GM10248 (cell line): ENCODE measurements around the gene BCL2.

Experiments used
- CTCF ChIA-PET: fragments of 300-600 bp; sonication (Branson Sonifier 250); formaldehyde crosslinking; extraction: SDS; loops from one replicate; lab custom pipeline; 2021; ENCODE audit warnings: antibody characterized with exemption; lab: Yijun Ruan, JAX
- POLR2A ChIA-PET: fragments of 350-650 bp; sonication (Branson Sonifier 250); formaldehyde crosslinking; extraction: SDS; loops from one replicate; lab custom pipeline; 2020; ENCODE audit warnings: antibody characterized with exemption; lab: Yijun Ruan, JAX
- DNase-seq: peaks from one replicate; pipeline ENCODE4 v3.0.0; 2012; ENCODE audit errors: extremely low spot score
- TF ChIP-seq, protein P1 (sequence below): IDR thresholded peaks from 2 replicates; pipeline ENCODE4 v1.5.1; 2012; ENCODE audit warnings: mild to moderate bottlenecking, low read depth; ENCODE audit errors: extremely low read depth, missing control alignments, control extremely low read depth

Gene BCL2

DNA sequence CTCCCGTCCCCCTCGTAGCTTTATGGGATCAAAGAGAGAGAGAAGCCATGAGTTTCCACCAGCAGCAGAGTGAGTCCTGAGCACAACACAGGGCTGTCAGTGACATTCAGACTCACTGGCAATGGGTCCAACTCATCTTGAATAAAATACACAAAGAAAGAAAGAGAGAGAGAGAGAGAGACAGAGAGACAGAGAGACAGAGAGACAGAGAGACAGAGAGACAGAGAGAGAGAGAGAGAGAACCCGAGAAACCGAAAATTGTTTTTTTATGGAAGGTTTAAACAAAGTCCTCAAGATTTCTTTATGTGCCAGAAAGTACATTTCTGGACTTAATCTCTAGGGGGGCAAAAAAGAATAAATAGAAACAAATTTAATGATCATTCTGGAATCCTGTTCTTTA, 11.5 kb upstream of the BCL2 start:
- TF ChIP-seq, protein P1, sequence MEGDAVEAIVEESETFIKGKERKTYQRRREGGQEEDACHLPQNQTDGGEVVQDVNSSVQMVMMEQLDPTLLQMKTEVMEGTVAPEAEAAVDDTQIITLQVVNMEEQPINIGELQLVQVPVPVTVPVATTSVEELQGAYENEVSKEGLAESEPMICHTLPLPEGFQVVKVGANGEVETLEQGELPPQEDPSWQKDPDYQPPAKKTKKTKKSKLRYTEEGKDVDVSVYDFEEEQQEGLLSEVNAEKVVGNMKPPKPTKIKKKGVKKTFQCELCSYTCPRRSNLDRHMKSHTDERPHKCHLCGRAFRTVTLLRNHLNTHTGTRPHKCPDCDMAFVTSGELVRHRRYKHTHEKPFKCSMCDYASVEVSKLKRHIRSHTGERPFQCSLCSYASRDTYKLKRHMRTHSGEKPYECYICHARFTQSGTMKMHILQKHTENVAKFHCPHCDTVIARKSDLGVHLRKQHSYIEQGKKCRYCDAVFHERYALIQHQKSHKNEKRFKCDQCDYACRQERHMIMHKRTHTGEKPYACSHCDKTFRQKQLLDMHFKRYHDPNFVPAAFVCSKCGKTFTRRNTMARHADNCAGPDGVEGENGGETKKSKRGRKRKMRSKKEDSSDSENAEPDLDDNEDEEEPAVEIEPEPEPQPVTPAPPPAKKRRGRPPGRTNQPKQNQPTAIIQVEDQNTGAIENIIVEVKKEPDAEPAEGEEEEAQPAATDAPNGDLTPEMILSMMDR = no peak
- POLR2A ChIA-PET = no interaction called here
- DNase-seq = no peak
- CTCF ChIA-PET = interaction anchor here (1.1 to 3.5 kb wide), 3 partner anchors 9 to 315 kb away, joined by 3 to 19 read pairs (median 3); no protein-coding TSS in a partner anchor

DNA sequence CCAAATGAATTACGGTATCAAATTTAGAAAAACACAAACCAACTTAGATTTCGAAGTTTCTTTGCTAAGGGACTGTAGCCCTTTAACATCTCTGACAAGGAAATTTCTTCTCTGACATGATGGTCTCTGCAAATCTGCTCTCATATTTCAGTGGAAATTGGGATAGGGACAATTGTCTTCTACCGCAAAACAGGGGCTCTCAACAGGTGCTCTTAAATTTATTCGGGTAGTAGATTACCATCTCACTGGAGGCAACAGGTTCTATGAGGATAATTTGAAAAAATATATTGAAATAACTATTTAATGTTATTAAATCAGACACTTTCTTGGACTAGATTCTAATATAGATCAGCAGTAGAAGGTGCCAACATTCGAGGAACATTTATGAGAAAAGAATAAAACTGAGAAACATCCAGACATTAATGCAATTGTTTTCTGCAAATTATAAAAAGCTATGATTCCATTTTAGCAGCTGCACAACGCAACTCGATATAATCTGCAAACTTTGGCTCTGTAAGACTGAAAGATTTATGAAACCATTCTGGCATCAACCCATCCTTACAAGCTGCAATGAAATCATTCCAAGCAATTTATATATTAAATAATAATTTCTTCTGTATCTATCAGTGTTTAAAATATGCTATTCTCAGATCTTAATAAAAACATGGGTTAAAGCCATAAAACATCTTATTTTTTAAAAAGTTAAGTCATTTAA, 10.0 kb upstream of the BCL2 start:
- POLR2A ChIA-PET = no interaction called here
- CTCF ChIA-PET = interaction anchor here (1.2 to 3.5 kb wide), 3 partner anchors 11 to 312 kb away, joined by 3 to 19 read pairs (median 4); no protein-coding TSS in a partner anchor
- TF ChIP-seq, protein P1 = no peak
- no peak for DNase-seq

DNA sequence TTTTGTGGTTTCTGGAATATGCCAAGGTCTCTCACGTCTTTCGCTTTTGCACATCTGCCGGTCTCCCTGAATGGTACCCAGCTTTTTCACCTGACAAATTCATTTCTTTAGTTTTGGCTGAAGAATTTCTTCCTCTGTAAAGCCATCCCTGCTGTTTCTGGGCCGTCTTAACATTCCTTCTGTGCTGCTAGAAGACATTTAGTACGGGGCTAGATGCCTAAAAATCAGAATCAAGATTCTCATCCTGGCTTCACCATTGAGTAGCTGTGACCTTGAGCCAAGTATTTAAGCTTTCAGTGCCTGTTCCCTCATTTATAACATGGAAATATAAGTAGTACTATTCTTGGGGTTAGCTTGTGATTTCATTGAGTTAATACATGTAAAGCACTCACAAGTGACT, 6.4 kb upstream of the BCL2 start:
- CTCF ChIA-PET = interaction anchor here (0.8 to 6.6 kb wide), 10 partner anchors 9 to 308 kb away, joined by 3 to 109 read pairs (median 4); no protein-coding TSS in a partner anchor
- no peak for DNase-seq
- POLR2A ChIA-PET = no interaction called here
- TF ChIP-seq, protein P1 = no peak

DNA sequence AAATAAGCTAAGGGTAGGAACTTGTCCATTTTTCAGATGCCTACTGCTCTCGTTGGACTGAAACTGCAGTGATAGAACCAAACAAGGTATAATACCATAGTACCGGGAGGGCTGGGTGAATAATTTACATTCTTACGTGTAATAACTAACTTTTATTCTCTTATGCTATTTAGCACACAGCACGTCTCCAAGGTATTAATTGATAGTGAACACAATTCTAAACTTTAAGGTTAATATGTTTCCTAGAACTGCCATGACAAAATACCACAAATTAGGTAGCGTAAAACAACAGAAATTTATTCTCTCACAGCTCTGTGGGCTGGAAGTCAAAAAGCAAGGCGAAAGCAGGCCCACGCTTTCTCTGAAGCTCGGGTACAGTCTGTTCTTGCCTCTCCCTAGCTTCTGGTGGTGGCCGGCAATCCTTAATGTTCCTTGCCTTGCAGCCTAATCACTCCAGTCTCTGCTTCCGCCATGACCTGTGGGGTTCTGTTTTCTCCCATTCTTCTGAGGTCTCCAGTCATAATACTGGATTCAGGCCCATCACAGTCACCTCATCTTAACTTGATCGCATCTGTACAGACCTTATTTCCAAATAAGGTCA, 5.6 kb upstream of the BCL2 start:
- DNase-seq = no peak
- POLR2A ChIA-PET = interaction anchor here (0.7 kb wide), 2 partner anchors 121 to 200 kb away, joined by 3 read pairs; no protein-coding TSS in a partner anchor
- TF ChIP-seq, protein P1 = no peak
- CTCF ChIA-PET = interaction anchor here (0.7 to 6.6 kb wide), 9 partner anchors 12 to 307 kb away, joined by 3 to 109 read pairs (median 5); no protein-coding TSS in a partner anchor

DNA sequence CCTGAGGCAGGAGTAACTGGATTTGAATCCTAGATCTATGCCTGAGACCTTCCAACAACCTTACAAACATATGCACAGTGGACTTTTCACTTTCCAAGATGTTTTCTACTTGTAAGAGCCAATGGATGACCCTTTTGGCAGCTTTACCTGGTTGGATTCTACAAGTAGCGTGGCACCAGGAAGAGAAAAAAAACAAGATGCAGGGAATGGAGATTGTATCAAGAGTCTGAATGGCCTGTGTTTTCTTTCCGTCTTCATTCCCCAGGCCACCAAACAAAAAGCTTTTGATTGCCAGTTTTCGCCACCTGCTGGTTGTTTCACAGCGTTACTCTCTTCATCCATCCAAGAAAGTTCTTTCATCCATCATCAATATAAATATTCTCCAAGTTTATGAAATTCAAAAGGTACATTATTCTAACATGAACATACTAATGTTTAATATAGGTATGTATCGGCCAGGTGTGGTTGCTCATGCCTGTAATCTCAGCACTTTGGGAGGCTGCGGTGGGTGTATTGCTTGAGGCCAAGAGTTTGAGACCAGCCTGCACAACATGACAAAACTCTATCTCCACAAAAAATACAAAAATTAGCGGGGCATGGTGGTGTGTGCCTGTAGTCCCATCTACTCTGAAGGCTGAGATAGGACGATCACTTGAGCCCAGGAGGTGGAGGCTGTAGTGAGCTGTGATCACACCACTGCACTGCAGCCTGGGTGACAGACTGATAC, 3.5 kb upstream of the BCL2 start:
- ChIA-PET POLR2A (interaction anchor here (0.6 kb wide), 1 partner anchor 165 kb away, joined by 3 read pairs; no protein-coding TSS in a partner anchor), CTCF (interaction anchor here (0.6 to 6.6 kb wide), 50 partner anchors 10 to 305 kb away, joined by 3 to 109 read pairs (median 4); no protein-coding TSS in a partner anchor)
- DNase-seq = peak; percentile 60
- TF ChIP-seq, protein P1 = peak; percentile 61

DNA sequence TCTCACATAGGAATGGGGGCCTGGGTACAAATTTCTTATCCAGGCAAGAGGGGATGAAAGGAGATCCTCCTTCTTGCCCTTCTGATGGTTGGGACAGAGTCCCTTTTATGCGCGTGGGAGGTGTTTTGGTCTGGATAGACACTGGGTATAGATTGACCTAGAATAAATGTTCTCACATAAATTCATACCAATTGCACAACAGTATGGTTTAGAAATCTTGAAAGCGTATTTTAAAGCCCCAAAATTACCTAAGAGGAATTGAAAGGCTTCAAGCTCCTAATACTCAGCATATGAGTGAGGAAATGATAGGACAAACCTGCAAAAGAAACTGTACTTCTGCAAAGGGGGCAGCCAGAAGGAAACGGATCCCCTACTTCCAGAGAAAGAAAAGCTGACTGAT, 2.6 kb upstream of the BCL2 start:
- POLR2A ChIA-PET = no interaction called here
- DNase-seq = no peak
- TF ChIP-seq, protein P1 = no peak
- CTCF ChIA-PET = interaction anchor here (0.7 to 6.6 kb wide), 34 partner anchors 9 to 304 kb away, joined by 3 to 109 read pairs (median 6); no protein-coding TSS in a partner anchor
